GM18867 (cell line): Measurements from ENCODE around the gene ATP6AP1.

Source experiments
- ATAC-seq: cut with Tn5 transposase; IDR thresholded peaks from one replicate; pipeline ENCODE4 v1.9.1; 2021; ENCODE audit warnings: mild to moderate bottlenecking, moderate library complexity; ENCODE audit not compliant: unreplicated experiment

ATP6AP1 gene

DNA sequence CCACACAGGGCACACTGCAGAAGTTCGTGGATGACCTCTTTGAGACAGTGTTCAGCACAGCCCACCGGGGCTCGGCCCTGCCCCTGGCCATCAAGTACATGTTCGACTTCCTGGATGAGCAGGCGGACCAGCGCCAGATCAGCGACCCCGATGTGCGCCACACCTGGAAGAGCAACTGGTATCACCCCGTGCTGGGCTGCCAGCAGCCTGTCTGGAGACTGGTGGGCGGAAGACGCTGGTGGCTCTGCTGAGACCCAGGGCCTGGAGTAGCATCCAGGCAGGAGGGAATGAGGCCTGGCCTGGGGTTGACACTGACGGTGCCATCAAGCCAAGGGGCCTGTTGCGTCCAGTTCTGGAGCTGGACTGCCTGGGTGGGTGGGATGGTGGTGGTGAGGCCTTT, 42.0 kb downstream of the ATP6AP1 start:
- no peak for ATAC-seq

DNA sequence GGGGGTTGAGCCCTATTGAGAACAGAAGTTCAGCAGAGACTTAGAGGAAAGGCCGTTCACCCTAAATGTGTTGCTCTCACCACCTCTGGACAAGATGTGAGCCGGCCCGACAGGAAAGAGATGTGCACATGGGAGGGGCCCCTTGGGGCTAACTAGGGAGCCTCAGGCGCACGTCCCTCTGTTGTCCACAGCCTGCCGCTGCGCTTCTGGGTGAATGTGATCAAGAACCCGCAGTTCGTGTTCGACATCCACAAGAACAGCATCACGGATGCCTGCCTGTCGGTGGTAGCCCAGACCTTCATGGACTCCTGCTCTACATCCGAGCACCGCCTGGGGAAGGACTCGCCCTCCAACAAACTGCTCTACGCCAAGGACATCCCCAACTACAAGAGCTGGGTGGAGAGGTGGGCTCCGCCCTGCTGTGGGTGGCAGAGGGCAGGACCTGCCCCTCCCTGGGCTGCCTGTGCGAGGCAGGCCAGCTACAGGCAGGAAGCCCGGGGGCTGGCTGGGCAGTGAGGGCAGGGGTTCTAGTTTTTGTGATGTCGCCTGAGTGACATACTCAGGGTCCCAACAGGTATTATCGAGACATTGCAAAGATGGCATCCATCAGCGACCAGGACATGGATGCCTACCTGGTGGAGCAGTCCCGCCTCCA, 42.6 kb downstream of the ATP6AP1 start:
- no peak for ATAC-seq

GRCh38 chrX:154471839-154472684, 43.6 kb downstream of the ATP6AP1 start:
- ATAC-seq, result no peak

GRCh38 chrX:154472685-154473632, 44.5 kb downstream of the ATP6AP1 start:
- no peak for ATAC-seq

- no peak for ATAC-seq
Measured at GRCh38 chrX:154473683-154474082, 45.2 kb downstream of the ATP6AP1 start.

DNA sequence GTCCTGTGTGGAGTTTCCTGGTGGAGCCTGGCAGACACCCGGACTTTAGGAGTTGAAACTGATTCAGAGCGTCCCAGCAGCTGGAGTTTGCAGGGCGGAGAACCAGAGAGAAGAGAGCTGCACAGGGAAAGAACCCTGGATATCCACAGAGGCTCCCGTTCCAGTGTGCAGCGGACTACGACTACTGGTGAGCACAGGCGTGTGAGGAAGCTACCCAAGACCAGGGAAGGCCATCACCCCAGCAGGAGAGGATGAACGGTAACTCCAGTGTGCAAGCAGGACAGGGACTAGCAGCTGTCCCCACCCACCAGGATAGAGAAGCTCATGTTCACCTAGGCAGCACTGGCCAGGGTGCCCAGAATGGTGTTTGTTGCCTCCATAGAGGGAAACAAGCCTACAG, 48.3 kb downstream of the ATP6AP1 start:
- no peak for ATAC-seq

DNA sequence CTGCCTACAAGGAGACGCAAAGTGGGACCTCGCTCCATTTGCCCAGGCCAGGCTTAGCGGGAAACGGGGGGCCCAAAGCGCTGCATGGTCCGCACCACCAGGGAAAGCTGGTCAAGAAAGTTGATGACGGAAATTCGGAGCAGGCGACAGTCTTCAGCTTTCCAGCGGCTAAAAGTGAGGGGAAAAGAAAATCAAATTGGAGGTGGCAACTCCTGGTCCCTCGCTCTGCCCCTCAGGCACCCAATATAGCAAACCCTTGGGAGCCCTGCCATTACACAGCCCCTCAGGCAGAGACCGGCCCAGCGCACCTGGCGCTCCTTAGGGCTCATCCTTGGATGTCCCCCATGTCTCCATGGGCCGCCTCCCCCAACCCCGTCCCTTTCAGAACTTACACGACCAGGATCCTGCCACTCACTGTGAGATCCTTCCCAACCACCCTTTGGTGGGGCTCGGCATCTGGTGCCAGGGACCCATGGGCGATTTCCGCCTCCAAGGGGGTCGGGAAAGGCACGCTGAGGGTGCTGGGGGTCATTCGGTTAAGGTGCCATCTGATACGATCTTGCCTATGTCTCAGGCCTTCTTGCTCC, 49.5 kb downstream of the ATP6AP1 start:
- no peak for ATAC-seq

- ATAC-seq, result peak; percentile 82
Measured at GRCh38 chrX:154478728-154479622, 50.5 kb downstream of the ATP6AP1 start, which contains the start of gene LAGE3. Gene LAGE3, minus strand, starts transcription at chrX:154479281. Its CDS starts 366 bp downstream, at chrX:154478915.

DNA sequence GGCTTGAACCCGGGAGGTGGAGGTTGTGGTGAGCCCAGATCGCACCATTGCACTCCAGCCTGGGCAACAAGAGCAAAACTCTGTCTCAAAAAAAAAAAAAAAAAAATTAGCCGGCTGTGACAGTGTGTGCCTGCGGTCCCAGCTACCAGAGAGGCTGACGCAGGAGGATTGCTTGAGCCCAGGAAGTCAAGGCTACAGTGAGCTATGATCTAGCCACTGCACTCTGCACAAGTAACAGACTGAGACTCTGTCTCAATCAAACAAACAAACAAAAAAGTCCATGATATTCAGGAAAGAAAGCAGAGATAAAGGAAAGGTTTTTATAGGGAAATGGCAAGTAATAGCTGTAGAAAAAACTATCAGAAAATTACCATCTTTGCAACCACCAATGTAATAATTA, 52.7 kb downstream of the ATP6AP1 start:
- no peak for ATAC-seq

DNA sequence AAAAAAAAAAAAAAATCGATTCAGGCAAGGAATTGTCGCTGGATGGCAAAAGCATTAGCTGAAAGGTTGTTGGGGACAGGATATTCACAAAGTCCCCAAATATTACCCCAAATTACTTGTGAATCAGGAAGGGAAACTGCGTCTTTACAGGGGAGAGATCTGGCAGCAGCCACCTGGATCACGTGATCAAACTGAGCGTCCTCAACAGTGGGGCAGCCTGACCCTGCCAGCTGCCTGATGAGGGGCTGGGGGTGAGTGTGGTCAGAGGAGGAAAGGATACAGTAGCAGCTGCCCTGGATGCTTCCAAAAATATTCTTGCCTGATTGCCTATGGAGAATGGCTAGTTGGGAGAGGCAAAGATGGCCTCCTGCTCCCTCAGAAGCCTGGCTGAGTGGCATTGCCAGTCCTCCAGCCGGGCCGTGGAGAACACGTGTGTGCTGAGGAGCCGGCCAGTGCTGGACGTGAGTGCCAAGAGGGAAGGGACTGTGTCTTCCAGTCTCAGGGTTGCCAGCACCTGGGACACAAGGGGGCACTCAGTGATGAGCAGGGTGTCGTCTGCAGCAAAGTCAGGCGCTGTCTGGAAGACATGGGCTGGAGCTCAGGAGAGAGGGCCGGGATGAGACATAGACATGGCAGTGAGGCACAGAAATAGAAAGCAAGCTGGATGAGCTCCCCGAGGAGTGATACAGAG, 53.6 kb downstream of the ATP6AP1 start:
- no peak for ATAC-seq

DNA sequence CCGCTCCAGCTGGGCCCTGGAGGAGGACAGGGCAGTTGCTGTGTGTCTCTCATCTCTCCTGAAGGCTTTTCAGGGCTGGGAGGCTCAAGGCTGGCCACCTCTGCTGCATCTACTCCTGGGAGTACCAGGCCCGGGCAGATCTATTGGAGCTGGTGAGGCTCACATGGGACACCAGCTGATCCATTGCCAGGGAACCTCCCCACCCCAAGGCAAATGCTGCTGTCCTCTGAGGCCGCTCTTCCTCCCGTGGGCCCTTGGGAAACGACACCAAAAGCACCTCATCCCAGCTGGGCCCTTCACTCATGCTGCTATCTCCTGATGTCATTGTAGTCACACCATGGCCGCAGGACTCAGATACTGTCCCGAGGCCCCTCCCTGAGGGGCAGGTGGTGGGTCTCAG, 54.3 kb downstream of the ATP6AP1 start:
- no peak for ATAC-seq

GRCh38 chrX:154483325-154483724, 54.8 kb downstream of the ATP6AP1 start:
- no peak for ATAC-seq

- ATAC-seq, result no peak
Measured at GRCh38 chrX:154484255-154485149, 56.0 kb downstream of the ATP6AP1 start.

- no peak for ATAC-seq
Measured at GRCh38 chrX:154485150-154486051, 56.9 kb downstream of the ATP6AP1 start.

DNA sequence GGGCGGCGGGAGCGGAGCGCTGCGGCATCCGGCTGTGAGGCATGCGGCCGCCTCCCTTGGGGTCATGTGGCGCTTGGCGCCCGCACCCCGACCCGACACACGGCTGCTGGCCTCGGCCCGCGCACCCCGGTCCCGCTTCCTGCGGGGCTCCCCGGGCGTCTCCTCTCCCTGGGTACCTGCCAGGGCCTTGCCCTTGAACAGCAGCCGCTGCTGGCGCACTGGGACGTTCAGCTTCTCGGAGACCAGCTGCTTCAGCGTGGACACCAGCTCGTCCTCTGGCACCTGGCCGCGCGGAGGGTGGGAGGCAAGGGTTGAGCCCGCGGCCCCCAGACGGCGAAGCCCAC, 57.5 kb downstream of the ATP6AP1 start:
- peak; percentile 2 for ATAC-seq
